Panc1 (cell line): ENCODE measurements around the gene ACCS. TPM values are rescaled to one million over a fixed set of nuclear protein-coding genes. Genes with fewer than 3 reads are reported as not detected.

ENCODE experiments used
- ATAC-seq: fragments of 200-7000 bp; cut with Tn5 transposase; 2 replicates; pipeline ENCODE4 v1.9.1; 2020; ENCODE audit warnings: mild to moderate bottlenecking, moderate library complexity
- BruUV-seq: library from RNA; stranded (reverse); fragments of 400-500 nt; replicated peaks from 2 replicates; lab custom pipeline; 2021; lab: Mats Ljungman, UMichigan
- CTCF ChIA-PET: fragments of 300-600 bp; sonication (Branson Sonifier 250); formaldehyde crosslinking; loops from one replicate; lab custom pipeline; 2022; ENCODE audit warnings: antibody characterized with exemption; lab: Charles Lee
- POLR2A ChIA-PET: fragments of 300-600 bp; sonication (Branson Sonifier 250); formaldehyde crosslinking; loops from one replicate; lab custom pipeline; 2022; ENCODE audit warnings: antibody characterized with exemption; lab: Charles Lee
- DNase-seq: peaks from one replicate; pipeline ENCODE4 v3.0.0-alpha.2; 2010; ENCODE audit warnings: low read depth, low spot score
- H3K27ac ChIP-seq: 2 replicates; pipeline ENCODE4 v1.5.1; 2011; ENCODE audit warnings: mild to moderate bottlenecking, low read length, inconsistent platforms
- H3K27me3 ChIP-seq: fragments of 200-500 bp; sonication (Bioruptor generic); 2 replicates; pipeline ENCODE4 v1.6.0; 2014; ENCODE audit warnings: low read length, inconsistent platforms; ENCODE audit not compliant: control insufficient read depth, insufficient read depth
- H3K36me3 ChIP-seq: fragments of 200-500 bp; sonication (Bioruptor generic); 2 replicates; pipeline ENCODE4 v1.5.1; 2014; ENCODE audit warnings: inconsistent platforms, mild to moderate bottlenecking, low read length, moderate library complexity; ENCODE audit not compliant: control insufficient read depth, insufficient read depth
- H3K4me1 ChIP-seq: 2 replicates; pipeline ENCODE4 v1.5.1; 2011; ENCODE audit warnings: inconsistent platforms, mild to moderate bottlenecking, low read length, moderate library complexity; ENCODE audit not compliant: control insufficient read depth, insufficient read depth
- H3K4me3 ChIP-seq, 2 experiments: 2 replicates each; pipeline ENCODE4 v1.5.1; 2011 to 2012; ENCODE audit warnings: low read depth in 2 of 2, low read length in 2 of 2, mild to moderate bottlenecking in 2 of 2, inconsistent platforms in 1 of 2, moderate library complexity in 1 of 2
- H3K9me3 ChIP-seq: fragments of 200-500 bp; sonication (Bioruptor generic); 2 replicates; pipeline ENCODE4 v1.5.1; 2014; ENCODE audit warnings: low read depth, mild to moderate bottlenecking, inconsistent platforms, low read length, moderate library complexity; ENCODE audit not compliant: control insufficient read depth, insufficient read depth
- CTCF ChIP-seq: fragments of 450-650 bp; IDR thresholded peaks from 2 replicates; pipeline ENCODE4 v1.5.1; 2017; ENCODE audit warnings: mild to moderate bottlenecking
- TCF7L2 ChIP-seq: IDR thresholded peaks from 2 replicates; pipeline ENCODE4 v1.6.1; 2011; ENCODE audit warnings: mild to moderate bottlenecking, low read depth, low read length, inconsistent platforms
- in situ Hi-C: cut with HindIII; loops from 2 replicates; pipeline ENCODE4 v1.10.0; 2016; ENCODE audit warnings: low sequenced_read_pairs, low pct_unique_long_range_greater_than_20kb
- intact Hi-C: fragments of 100-400 bp; cut with micrococcal nuclease; formaldehyde crosslinking; loops from one replicate; pipeline ENCODE4 v1.10.0; 2022; ENCODE audit not compliant: unreplicated experiment
- total RNA-seq: library from RNA; stranded (reverse); gene quantifications from one replicate; pipeline ENCODE4 v1.2.1, GENCODE V29; 2021; ENCODE audit not compliant: unreplicated experiment

Gene ACCS
- total RNA-seq, 1 experiment from 2014 or later = 38.0 TPM

- in situ Hi-C loops = no loop called here
- peak; percentile 77 for TF ChIP-seq CTCF
- no peak for TF ChIP-seq TCF7L2
- no TSS peak for BruUV-seq
- POLR2A ChIA-PET = no interaction called here
- ATAC-seq (peak; percentile 83), DNase-seq (no peak)
- Histone ChIP-seq H3K27me3 (no peaks in the 10 kb centered on the region), H3K4me1 (0 out of 2 replicates have a peak, but pooled peaks cover under 1% of the 10 kb centered on the region), H3K27ac (no peak overlapping the region), H3K36me3 (no peaks in the 10 kb centered on the region), H3K9me3 (no peaks in the 10 kb centered on the region), H3K4me3 (no peak overlapping the region)
- CTCF ChIA-PET = interaction anchor here (2.1 kb wide), 1 partner anchor 28 kb away, joined by 6 read pairs; no protein-coding TSS in a partner anchor
- intact Hi-C loops = loop anchor here (2.0 to 10.0 kb wide), 2 partner anchors 151 to 403 kb away; no protein-coding TSS in a partner anchor
Measured at GRCh38 chr11:44133335-44133946, 67.4 kb downstream of the ACCS start.

Other genes with a start within 250 kb of the ACCS start
- gene ALKBH3, start 185.4 kb upstream of the ACCS start, total RNA-seq = 34.4 TPM
- gene C11orf96, start 123.6 kb upstream of the ACCS start, total RNA-seq = 0.41 TPM
- not detected for gene ACCSL, start 18.3 kb upstream of the ACCS start, total RNA-seq
- gene EXT2, start 29.4 kb downstream of the ACCS start, total RNA-seq = 57.5 TPM
- 1.0 TPM for gene ALX4, start 243.9 kb downstream of the ACCS start, total RNA-seq